Adrenal gland (tissue), 12 donors: Measurements from ENCODE around the gene KHDC4. TPM values are rescaled to one million over a fixed set of nuclear protein-coding genes. Genes with fewer than 3 reads are reported as not detected.
A peak's percentile ranks its signal among the peaks of the same experiment; 100 is the strongest.

Experiments
- DNase-seq, 7 donors: peaks; one replicate each; pipeline ENCODE4 v3.0.0-alpha.2; 2019 to 2020
- H3K27ac ChIP-seq, 5 donors: fragments of 200-600 bp; sonication (generic) in 4 of 5; 1 replicate in 3 of 5; 2 replicates in 2 of 5; pipeline versions ENCODE4 v1.5.1 to v1.8.0; 2016 to 2020; ENCODE audit warnings: mild to moderate bottlenecking in 1 of 5
- H3K27me3 ChIP-seq: fragments of 200-600 bp; 2 replicates; pipeline ENCODE4 v1.8.0; 2021
- H3K36me3 ChIP-seq, 2 donors: fragments of 200-600 bp; replicated peaks in 1 of 2; 1 replicate in 1 of 2; 2 replicates in 1 of 2; pipeline versions ENCODE4 v1.5.1 to v1.8.0; 2018 to 2022
- H3K4me1 ChIP-seq, 2 donors: fragments of 200-600 bp; replicated peaks in 1 of 2; 1 replicate in 1 of 2; 2 replicates in 1 of 2; pipeline versions ENCODE4 v1.5.1 to v1.8.0; 2018 to 2021
- H3K4me3 ChIP-seq, 4 donors: fragments of 200-600 bp; sonication (generic) in 3 of 4; one replicate each; pipeline ENCODE4 v1.5.1; 2016 to 2018
- H3K9me3 ChIP-seq, 3 donors: fragments of 200-600 bp; sonication (generic) in 1 of 3; replicated peaks in 1 of 3; 1 replicate in 2 of 3; 2 replicates in 1 of 3; pipeline versions ENCODE4 v1.5.1 to v1.8.0; 2016 to 2021
- CTCF ChIP-seq, 6 experiments: fragments of 450-650 bp in 4 of 6; fragments of 200-600 bp in 2 of 6; sonication (generic) in 1 of 6; IDR thresholded peaks; 1 replicate in 5 of 6; 2 replicates in 1 of 6; pipeline versions ENCODE4 v1.5.1 to v1.8.0; 2016 to 2021; ENCODE audit warnings: antibody characterized with exemption in 6 of 6, mild to moderate bottlenecking in 2 of 6, moderate library complexity in 1 of 6
- POLR2A ChIP-seq, 2 donors: fragments of 450-650 bp; IDR thresholded peaks; one replicate each; pipeline ENCODE4 v1.6.1; 2017; ENCODE audit warnings: antibody characterized with exemption in 2 of 2, mild to moderate bottlenecking in 2 of 2, moderate library complexity in 1 of 2
- WGBS, 4 donors: extraction: QIAGEN DNeasy Blood & Tissue Kit in 2 of 4; methylation state at CpG; one replicate each; pipeline versions ENCODE4 v1.1.5 to v1.1.7; 2013 to 2017; 5-methylcytosine and 5-hydroxymethylcytosine counted together
- intact Hi-C, 2 donors: fragments of 100-400 bp; cut with DNase I; formaldehyde crosslinking; loops; one replicate each; pipeline versions ENCODE4 v1.14.1 to v1.15.0; 2022 to 2023
- polyA plus RNA-seq, 3 donors: library from polyadenylated mRNA; stranded (reverse); fragments of 200-250 nt in 2 of 3; fragments of 350-450 nt in 1 of 3; fragmentation: Illumina TruSeq in 1 of 3; extraction: RNeasy Lipid Tissue Mini Kit (QIAGEN cat#74804) in 1 of 3; gene quantifications; one replicate each; pipeline ENCODE4 v1.2.3, GENCODE V29; 2013 to 2014
- total RNA-seq, 9 donors: library from RNA; depleted of rRNA in 4 of 9; stranded (reverse); fragments of >200 nt in 4 of 9; fragments of 120-200 nt in 1 of 9; fragmentation: NEBNext Ultra II Directional in 1 of 9; extraction: Animal tissue kit (Norgen Biotek cat#: 25700) in 1 of 9; gene quantifications; one replicate each; pipeline versions ENCODE4 v1.1.0 to v1.2.4, GENCODE V29; 2013 to 2023
- donor health status: healthy with polysubstance abuse.
- donor health status: Bipolar disorder and iron deficiency.
- donor health status: DM: yes; HTN: yes; CAD: no.
- donor health status: DM: no; HTN: no; CAD: no.
- donor health status: DM: no; HTN: no; CAD: no.
- donor health status: DM: yes; HTN: yes; CAD: no.

Gene KHDC4
- total and polyA plus RNA-seq, 12 donors, result 16.8 to 52.9 (median 38.3) TPM

GRCh38 chr1:155893389-155894142 is 40.6 kb downstream of the KHDC4 start:
- no peak for TF ChIP-seq POLR2A (IDR thresholded peaks at IDR 0.05)
- WGBS, 4 donors, result 20 to 61% (median 54%) methylated on average over 2 to 10 of the region's 10 CpGs
- Histone ChIP-seq H3K27ac (peak overlapping the region; percentile 35 to 84 (median 54)), H3K4me3 (no peak overlapping the region), H3K27me3 (no peaks in the 10 kb centered on the region), H3K9me3 (no peaks in the 10 kb centered on the region), H3K4me1 (peaks cover 6 to 11% of the 10 kb centered on the region in 2 donors), H3K36me3 (peaks cover 0 to 20% of the 10 kb centered on the region in 2 donors)
- intact Hi-C loops, result no loop called here
- peak in 5 of 7 donors; percentile 30 to 52 (median 39) for DNase-seq

DNA sequence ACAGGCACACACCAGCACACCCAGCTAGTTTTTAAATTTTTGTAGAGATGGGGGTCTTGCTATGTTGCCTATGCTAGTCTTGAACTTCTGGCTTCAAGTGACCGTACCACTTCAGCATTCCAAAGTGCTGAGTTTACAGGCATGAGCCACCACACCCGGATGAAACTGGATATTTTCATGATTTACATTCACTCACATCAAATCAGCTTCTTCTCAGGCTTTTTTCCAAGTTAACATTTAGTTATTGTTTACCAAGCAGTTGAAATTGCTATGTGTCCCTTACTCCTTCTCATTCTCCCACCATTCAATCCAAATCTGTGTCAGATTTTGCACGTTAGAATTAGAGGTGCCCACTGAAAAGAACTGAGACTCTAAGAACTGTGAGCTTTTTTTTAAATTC is 41.4 kb downstream of the KHDC4 start:
- 31 to 37% (median 35%) methylated on average over 3 of the region's 3 CpGs for WGBS, 4 donors
- Histone ChIP-seq H3K4me3 (no peak overlapping the region), H3K4me1 (peaks cover 6 to 11% of the 10 kb centered on the region in 2 donors), H3K27me3 (no peaks in the 10 kb centered on the region), H3K36me3 (peaks cover 0 to 16% of the 10 kb centered on the region in 2 donors), H3K9me3 (no peaks in the 10 kb centered on the region), H3K27ac (peak overlapping the region in 4 of 5 donors; percentile 35 to 84 (median 66))
- intact Hi-C loops, result no loop called here
- TF ChIP-seq POLR2A (IDR thresholded peaks at IDR 0.05), result no peak
- TF ChIP-seq CTCF (IDR thresholded peaks at IDR 0.05), result no peak
- no peak for DNase-seq

- 46 to 65% (median 55%) methylated on average over 3 of the region's 3 CpGs for WGBS, 4 donors
- intact Hi-C loops, result no loop called here
- no peaks in the 10 kb centered on the region for H3K36me3 ChIP-seq
- H3K4me1 ChIP-seq, result peaks cover 6 to 11% of the 10 kb centered on the region in 2 donors
- H3K27me3 ChIP-seq, result no peaks in the 10 kb centered on the region
- TF ChIP-seq CTCF (IDR thresholded peaks at IDR 0.05) (no peak), POLR2A (IDR thresholded peaks at IDR 0.05) (no peak)
- no peak for DNase-seq
- H3K4me3 ChIP-seq, result no peak overlapping the region
- no peak overlapping the region for H3K27ac ChIP-seq
- no peaks in the 10 kb centered on the region for H3K9me3 ChIP-seq
Observed at GRCh38 chr1:155890251-155890650, 44.0 kb downstream of the KHDC4 start.

DNA sequence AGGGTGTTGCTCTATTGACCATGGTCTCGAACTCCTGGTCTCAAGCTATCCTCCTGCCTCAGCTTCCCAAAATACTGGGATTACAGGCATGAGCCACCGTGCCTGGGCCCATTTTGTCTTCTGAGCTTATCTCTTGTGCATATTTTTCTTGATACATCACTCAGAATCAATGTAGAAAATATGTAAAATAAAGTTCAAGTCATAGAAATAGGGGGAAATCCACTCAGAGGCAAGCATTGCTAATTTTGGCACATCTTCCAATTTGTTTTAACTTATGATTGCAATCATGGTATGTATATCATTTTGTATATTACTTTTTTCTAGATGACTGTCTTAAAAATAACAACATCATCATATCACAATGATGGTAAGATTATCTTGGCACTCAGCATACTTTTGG is 44.6 kb downstream of the KHDC4 start:
- WGBS, 4 donors, result 74 to 84% (median 77%) methylated on average over 2 of the region's 2 CpGs
- TF ChIP-seq CTCF (IDR thresholded peaks at IDR 0.05) (no peak), POLR2A (IDR thresholded peaks at IDR 0.05) (no peak)
- Histone ChIP-seq H3K36me3 (no peaks in the 10 kb centered on the region), H3K9me3 (no peaks in the 10 kb centered on the region), H3K4me1 (peaks cover 6 to 18% of the 10 kb centered on the region in 2 donors), H3K27ac (no peak overlapping the region), H3K27me3 (no peaks in the 10 kb centered on the region), H3K4me3 (no peak overlapping the region)
- intact Hi-C loops, result no loop called here
- DNase-seq, result no peak

- WGBS, 4 donors, result 95 to 99% (median 97%) methylated on average over 5 of the region's 5 CpGs
- no peak for TF ChIP-seq CTCF (IDR thresholded peaks at IDR 0.05)
- TF ChIP-seq POLR2A (IDR thresholded peaks at IDR 0.05), result no peak
- no peaks in the 10 kb centered on the region for H3K9me3 ChIP-seq
- H3K27me3 ChIP-seq, result no peaks in the 10 kb centered on the region
- peaks cover 0 to 15% of the 10 kb centered on the region in 2 donors for H3K4me1 ChIP-seq
- H3K27ac ChIP-seq, result no peak overlapping the region
- no peaks in the 10 kb centered on the region for H3K36me3 ChIP-seq
- H3K4me3 ChIP-seq, result no peak overlapping the region
- intact Hi-C loops, result no loop called here
- no peak for DNase-seq
Observed at GRCh38 chr1:155888481-155888880, 45.7 kb downstream of the KHDC4 start.
